ENCODE measurements around the gene PHF2.

DNA sequence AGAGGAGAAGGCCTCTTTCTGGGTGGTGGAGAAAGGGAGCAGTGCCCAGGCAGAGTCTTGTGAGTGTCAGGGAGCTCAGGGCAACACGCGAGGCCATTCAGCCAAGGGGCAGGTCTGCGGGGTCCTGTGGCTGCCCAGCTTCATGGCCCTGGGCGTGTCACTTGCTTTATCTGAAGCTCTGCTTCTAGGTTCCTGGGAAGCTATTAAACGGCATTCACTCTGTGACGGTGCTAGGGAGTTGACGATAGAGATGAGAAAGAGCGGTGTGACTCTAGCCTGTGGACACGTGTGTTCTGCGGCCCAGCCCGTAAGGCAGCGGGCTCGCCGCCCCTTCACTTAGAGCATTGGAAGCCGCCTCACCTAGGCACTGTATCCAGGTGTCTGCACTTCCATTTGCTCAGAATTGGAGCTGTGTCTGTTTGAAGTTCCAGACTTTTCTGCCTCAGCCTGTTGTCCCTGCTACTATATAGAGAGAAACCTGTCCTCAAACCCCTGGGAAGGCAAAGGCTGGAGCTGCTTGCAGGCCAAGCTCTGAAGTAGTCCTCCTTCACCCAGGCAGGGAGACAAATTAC is 88.3 kb downstream of the PHF2 start:
- TF ChIP-seq, protein P1, sequence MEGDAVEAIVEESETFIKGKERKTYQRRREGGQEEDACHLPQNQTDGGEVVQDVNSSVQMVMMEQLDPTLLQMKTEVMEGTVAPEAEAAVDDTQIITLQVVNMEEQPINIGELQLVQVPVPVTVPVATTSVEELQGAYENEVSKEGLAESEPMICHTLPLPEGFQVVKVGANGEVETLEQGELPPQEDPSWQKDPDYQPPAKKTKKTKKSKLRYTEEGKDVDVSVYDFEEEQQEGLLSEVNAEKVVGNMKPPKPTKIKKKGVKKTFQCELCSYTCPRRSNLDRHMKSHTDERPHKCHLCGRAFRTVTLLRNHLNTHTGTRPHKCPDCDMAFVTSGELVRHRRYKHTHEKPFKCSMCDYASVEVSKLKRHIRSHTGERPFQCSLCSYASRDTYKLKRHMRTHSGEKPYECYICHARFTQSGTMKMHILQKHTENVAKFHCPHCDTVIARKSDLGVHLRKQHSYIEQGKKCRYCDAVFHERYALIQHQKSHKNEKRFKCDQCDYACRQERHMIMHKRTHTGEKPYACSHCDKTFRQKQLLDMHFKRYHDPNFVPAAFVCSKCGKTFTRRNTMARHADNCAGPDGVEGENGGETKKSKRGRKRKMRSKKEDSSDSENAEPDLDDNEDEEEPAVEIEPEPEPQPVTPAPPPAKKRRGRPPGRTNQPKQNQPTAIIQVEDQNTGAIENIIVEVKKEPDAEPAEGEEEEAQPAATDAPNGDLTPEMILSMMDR (IDR thresholded peaks at IDR 0.05), result no peak
- no peak for TF ChIP-seq POLR2A (IDR thresholded peaks at IDR 0.05)

Measured in breast epithelium (tissue), 3 donors.